Activated CD4-positive, CD25-positive, alpha-beta regulatory T cell treated with anti-CD3 and anti-CD28 coated beads, Interleukin-2, amount 50 U/mL, for 16 hours (primary cell): ENCODE measurements around the gene UTS2R.
"Not testable (repeated sequence)": the region's sequence is repeated elsewhere in the genome, so short reads cannot be mapped to it uniquely, and the experiment has no call there.

Source experiments
- DNase-seq: peaks from one replicate; pipeline ENCODE4 v3.0.0-alpha.2; 2020; ENCODE audit warnings: low read depth, low spot score

The UTS2R gene

GRCh38 chr17:82375359-82376041, 3.9 kb downstream of the UTS2R start:
- no peak for DNase-seq

DNA sequence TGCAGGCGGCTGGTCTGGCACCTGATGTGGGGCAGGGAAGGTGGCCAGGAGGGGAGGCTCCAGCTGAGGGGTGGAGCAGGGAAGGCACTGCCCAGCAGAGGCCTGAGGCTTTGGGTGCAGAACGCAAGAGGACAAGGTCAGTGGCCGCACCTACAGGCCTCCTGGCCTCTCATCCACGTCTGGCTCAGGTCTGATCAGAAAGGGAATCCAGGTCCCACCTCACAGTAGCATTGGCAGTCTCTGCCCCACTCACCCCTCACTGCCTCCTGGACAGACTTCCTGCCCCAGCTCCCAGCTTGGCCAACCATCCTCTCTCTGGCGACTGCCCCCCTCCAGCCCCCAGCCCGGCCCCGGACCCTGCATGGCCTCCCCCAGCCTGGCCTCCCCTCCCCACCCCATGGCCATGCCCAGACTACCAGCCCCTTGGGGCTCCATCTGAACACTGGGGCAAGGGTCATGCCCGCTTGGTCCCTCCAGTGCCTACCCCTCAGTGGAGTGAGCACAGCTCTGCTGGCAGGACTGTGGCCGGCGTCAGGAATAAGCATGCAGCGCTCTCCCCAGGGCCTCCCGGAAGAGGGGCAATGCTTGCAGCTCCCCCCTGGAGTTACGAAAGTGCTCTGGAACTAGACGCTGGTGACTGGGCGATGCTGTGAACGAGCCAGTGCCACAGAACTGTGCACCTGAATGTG, 4.6 kb downstream of the UTS2R start:
- no peak for DNase-seq

- not testable (repeated sequence) for DNase-seq
Observed at GRCh38 chr17:82377294-82377693, 5.7 kb downstream of the UTS2R start.

- no peak for DNase-seq
Observed at GRCh38 chr17:82377924-82378740, 6.6 kb downstream of the UTS2R start.

DNA sequence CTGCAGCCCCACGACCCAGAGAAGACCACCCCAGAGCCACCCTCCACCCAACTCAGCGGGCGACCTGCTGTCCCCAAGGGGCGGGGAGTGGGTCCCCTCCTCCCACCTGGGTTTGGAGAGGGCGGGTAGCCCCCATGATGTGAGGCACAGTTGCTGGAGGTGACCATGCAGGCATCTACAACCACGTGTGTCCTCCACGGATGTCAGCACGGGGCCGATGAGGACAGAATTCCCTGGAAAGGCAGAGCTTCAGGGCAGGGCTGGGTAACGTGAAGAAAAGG, 7.1 kb downstream of the UTS2R start:
- DNase-seq: no peak

GRCh38 chr17:82380860-82381702, 9.5 kb downstream of the UTS2R start:
- no peak for DNase-seq

GRCh38 chr17:82381703-82382009, 10.1 kb downstream of the UTS2R start:
- DNase-seq: not testable (repeated sequence)

DNA sequence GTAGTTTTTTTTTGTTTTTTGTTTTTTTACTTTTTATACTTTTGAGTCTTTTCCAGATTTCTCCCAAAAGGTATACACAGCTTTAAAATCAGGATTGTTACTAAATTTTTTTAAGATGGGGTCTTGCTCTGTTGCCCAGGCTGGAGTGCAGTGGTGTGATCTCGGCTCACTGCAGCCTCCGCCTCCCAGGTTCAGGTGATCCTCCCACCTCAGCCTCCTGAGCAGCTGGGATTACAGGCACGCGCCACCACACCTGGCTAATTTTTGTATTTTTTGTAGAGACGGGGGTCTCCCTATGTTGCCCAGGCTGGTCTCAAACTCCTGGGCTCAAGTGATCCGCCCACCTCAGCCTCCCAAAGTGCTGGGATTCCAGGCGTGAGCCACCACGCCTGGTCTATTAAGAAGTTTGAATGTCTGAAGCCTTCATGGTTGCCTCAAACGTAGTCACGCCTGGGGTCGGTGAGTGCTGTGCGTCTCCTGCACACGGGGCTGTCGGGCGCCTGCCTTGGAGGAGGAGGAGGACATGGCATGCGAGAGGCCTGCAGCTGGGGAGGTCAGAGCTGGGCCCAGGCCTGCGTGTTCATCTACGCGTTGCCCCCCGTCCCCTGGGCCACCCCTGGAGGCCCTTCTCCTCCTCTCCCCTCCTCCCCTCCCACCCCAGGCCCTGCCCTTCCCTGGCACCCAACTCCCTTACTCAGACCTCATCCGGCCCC, 10.8 kb downstream of the UTS2R start:
- not testable (repeated sequence) for DNase-seq

DNA sequence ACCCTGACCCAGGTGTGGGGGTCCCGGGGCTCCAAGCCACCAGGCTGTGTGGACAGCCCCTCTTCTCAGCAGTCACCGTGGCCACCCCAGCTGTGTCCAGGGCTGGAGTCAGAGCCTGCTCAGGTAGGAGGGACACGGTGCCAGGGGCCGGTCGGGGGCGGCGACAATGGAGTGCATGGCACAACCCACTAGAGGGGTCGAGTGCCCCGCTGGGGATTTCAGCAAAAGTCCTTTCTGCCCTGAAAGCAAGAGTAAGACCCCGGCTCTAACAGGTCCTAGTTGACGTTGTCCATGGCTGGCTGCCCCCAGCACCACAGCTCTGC, 11.3 kb downstream of the UTS2R start:
- no peak for DNase-seq

DNA sequence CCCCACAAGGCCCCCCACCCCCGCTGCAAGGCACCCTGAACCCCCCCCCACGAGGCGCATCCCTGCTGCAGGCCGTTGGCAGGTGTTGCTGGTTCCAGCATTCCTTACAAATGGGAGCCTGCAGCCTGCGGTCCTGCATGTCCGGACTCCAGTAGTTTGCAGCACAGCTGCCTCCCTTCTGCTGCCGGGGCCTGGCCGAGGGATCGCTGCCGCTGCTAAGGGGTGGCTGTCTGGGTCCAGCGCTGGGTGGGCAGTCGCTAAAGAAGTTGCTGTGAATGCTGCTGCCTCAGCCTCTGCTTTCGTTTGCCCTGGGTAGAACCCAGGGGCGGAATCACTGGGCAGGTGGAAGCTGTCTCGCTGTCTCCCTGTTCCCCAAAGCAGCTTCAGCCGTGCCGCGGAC, 11.8 kb downstream of the UTS2R start:
- no peak for DNase-seq

DNA sequence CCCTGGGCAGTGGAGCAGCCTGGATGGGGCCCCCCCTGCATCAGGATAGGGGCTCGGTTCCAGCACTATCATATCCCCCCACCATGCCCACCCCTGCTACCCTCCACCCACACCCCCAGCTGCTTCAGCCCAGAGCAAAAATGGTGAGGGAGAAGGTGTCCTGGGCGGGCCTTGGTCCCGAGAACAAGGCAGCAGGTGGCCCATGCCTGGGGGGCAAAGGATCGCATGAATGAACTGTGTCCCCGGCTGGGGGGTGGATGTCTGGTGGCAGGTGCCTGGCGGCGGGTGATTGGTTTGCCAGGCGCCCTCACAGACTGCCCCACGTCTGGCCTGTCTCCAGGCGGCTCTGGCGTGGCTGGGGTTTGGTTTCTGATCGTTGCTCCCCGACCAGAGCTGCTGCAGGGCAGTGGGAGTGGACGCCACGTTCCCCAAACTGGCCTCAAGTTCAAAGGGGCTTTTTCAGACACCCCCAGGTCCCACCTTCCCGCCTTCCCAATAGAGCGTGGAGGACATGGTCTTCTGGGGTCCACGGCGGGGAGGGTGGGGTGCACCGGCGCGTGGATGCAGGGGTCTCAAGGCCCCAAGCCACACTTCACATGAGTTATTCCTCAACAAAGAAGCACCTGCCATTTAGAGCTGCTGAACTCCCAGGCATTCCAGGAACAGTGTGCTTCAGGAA, 12.6 kb downstream of the UTS2R start:
- no peak for DNase-seq

- DNase-seq: no peak
Observed at GRCh38 chr17:82384730-82385481, 13.3 kb downstream of the UTS2R start.

GRCh38 chr17:82385559-82386254, 14.1 kb downstream of the UTS2R start:
- DNase-seq: no peak

- no peak for DNase-seq
Observed at GRCh38 chr17:82386255-82386831, 14.8 kb downstream of the UTS2R start.

DNA sequence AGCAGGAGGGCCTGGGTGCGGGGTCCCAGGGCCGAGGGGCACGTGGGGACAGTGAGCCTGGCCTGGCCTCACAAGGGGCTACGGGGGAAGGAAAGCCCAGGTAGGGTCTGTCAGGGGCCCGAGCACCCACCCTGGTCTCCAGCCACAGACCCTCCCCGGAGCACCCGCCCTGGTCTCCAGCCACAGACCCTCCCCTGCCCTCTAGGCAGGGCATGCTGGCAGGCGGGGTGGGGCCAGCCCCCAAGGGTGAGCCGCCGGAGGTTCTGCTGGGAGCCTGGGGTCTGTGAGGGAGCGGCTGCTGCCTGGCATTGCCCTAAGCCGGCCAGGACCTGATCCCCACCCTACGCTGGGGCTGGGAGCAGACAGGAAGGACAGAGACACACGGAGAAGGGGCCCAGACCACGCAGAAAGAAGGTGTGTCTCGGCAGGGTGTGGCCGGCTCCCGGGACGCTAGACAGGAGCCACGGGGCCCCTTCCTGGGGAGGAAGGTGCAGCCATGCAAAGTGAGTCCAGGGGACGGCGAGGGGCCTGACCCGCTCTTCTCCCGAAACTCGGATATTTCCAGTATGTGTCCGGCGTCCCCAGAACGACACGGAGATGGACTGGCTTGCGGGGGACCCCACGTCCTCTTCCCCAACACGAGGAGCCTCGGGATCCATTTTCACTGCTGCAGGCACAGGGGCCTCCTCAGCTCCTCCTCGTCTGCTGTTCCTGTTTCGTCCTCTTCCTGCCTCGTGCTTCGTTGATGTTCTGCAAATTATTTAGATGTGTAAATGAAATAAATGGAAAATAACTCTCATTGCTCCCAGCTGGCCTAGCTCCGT, 15.5 kb downstream of the UTS2R start:
- DNase-seq: no peak

GRCh38 chr17:82387705-82388106, 16.1 kb downstream of the UTS2R start:
- DNase-seq: no peak

DNA sequence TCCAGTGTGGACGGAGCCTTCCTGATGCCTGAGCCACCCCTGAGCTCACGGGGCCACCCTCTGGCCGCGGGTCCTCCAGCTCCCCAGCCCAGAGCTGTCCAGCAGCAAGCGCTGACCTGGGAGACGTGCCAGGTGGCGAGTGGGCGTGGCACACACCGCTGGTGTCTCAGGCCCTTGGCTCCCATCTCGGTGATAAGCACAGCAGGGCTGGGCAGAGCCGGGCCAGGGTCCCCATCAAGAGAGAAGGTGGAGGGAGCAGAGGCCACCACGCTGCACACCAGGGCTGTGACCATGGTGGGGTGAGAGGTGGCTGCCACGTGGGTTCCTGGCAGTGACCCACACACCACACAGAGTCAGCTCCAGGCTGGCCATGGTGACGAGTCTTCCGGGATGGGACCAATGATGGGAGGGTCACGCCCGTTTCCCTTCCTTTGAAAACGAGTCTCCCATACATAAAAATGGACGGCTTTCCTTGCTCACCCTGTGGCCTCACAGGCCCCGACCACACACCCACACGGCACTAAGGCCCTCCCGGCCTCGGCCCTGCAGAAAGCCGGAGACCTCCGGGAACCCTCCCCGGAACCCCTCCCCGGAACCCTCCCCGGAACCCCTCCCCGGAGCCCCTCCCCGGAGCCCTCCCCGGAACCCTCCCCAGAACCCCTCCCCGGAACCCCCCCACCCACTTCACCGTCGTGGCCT, 16.8 kb downstream of the UTS2R start:
- no peak for DNase-seq

GRCh38 chr17:82388922-82389283, 17.3 kb downstream of the UTS2R start:
- no peak for DNase-seq
